B cell (primary cell): ENCODE data around the gene KRTAP21-3.

Experiments used
- CTCF ChIP-seq: fragments of 200-600 bp; IDR thresholded peaks from one replicate; pipeline ENCODE4 v1.8.0; 2022; ENCODE audit warnings: antibody characterized with exemption, mild to moderate bottlenecking
- EZH2 ChIP-seq: IDR thresholded peaks from 2 replicates; pipeline ENCODE4 v1.6.1; 2012; ENCODE audit warnings: borderline replicate concordance, low read depth, mild to moderate bottlenecking, moderate library complexity, low read length; ENCODE audit not compliant: insufficient read depth, poor library complexity, severe bottlenecking

- TF ChIP-seq EZH2 (no peak), CTCF (no peak)
Observed at GRCh38 chr21:30718239-30718909, at the start of gene KRTAP21-3.
